ENCODE measurements around the gene CDKL5. TPM values are rescaled to one million over a fixed set of nuclear protein-coding genes. Genes with fewer than 3 reads are reported as not detected.

The CDKL5 gene
- total and polyA plus RNA-seq, 10 donors = 0.24 to 10.6 (median 7.0) TPM

DNA sequence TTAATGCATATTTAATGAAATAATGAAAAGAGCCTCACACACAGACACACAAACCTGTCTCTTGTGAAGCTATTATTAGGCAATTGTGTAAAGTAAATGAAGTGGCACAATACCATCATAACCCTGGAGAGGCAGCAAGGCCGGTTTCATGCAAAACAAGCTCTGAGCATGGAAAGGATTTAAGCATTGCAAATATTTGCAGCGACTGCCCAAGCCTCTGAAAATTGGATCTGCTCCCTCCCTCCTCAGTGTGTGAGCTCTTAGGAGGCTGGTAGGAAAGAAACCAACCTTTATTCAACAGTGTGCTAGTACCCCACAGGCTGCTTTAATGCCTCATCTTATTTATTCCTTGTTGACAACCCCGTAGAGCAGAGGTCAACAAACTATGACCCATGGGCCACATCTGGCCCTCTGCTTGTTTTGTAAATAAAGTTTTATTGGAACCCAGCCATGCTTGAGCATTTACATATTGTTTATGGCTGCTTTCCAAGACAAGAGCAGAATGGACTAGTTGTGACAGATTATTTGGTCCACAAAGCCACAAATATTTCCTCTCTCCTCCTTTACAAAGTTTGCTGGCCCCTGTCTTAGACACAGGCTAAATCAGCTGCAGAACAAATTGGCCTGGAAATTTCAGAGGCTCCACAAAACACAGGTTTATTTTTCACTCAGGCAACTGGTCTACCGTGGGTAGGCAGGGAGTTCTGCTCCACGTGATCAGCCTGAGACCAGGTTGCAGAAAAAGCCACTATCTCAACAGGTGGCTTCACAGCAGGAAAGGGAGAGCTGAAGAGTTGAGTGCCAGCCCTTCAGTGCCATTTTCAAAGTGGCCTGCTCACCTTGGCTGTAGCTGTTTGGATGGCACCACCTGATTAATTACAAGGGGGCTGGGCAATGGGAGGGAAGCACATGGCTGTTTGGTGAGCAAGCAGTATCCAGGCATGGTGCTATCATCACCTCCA is 229.7 kb downstream of the CDKL5 start:
- WGBS, 5 donors = 49 to 91% (median 57%) methylated on average over 3 to 5 of the region's 5 CpGs
- H3K9me3 ChIP-seq = no peaks in the 10 kb centered on the region
- no peak overlapping the region for H3K27ac ChIP-seq

GRCh38 chrX:18661273-18661672 is 235.9 kb downstream of the CDKL5 start:
- Histone ChIP-seq H3K9me3 (no peaks in the 10 kb centered on the region), H3K27me3 (replicated peaks in 1 of 7) (no peaks in the 10 kb centered on the region), H3K36me3 (no peaks in the 10 kb centered on the region), H3K27ac (no peak overlapping the region), H3K4me3 (no peak overlapping the region), H3K4me1 (no peaks in the 10 kb centered on the region)
- TF ChIP-seq POLR2AphosphoS5 (IDR thresholded peaks at IDR 0.05) = no peak
- TF ChIP-seq, protein P1, sequence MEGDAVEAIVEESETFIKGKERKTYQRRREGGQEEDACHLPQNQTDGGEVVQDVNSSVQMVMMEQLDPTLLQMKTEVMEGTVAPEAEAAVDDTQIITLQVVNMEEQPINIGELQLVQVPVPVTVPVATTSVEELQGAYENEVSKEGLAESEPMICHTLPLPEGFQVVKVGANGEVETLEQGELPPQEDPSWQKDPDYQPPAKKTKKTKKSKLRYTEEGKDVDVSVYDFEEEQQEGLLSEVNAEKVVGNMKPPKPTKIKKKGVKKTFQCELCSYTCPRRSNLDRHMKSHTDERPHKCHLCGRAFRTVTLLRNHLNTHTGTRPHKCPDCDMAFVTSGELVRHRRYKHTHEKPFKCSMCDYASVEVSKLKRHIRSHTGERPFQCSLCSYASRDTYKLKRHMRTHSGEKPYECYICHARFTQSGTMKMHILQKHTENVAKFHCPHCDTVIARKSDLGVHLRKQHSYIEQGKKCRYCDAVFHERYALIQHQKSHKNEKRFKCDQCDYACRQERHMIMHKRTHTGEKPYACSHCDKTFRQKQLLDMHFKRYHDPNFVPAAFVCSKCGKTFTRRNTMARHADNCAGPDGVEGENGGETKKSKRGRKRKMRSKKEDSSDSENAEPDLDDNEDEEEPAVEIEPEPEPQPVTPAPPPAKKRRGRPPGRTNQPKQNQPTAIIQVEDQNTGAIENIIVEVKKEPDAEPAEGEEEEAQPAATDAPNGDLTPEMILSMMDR (IDR thresholded peaks at IDR 0.05 in 8 of 11, conservative IDR thresholded peaks at IDR 0.05 in 3 of 11) = no peak
- TF ChIP-seq POLR2A (IDR thresholded peaks at IDR 0.05) = no peak
- intact Hi-C loops (cut with DNase I; ENCODE audit: low total_unique reads) = no loop called here
- WGBS, 5 donors = 77 to 91% (median 89%) methylated on average over 8 to 12 of the region's 12 CpGs
- no peak for DNase-seq

More for the DNA sequence above, 229.7 kb downstream of the CDKL5 start:
- Histone ChIP-seq H3K4me1 (no peaks in the 10 kb centered on the region), H3K27me3 (replicated peaks in 1 of 7) (no peaks in the 10 kb centered on the region), H3K36me3 (no peaks in the 10 kb centered on the region), H3K4me3 (no peak overlapping the region)
- TF ChIP-seq POLR2AphosphoS5 (IDR thresholded peaks at IDR 0.05) = no peak
- TF ChIP-seq POLR2A (IDR thresholded peaks at IDR 0.05) = no peak
- TF ChIP-seq, protein P1 (IDR thresholded peaks at IDR 0.05 in 8 of 11, conservative IDR thresholded peaks at IDR 0.05 in 3 of 11) = no peak
- DNase-seq = no peak
- intact Hi-C loops (cut with DNase I; ENCODE audit: low total_unique reads) = no loop called here

DNA sequence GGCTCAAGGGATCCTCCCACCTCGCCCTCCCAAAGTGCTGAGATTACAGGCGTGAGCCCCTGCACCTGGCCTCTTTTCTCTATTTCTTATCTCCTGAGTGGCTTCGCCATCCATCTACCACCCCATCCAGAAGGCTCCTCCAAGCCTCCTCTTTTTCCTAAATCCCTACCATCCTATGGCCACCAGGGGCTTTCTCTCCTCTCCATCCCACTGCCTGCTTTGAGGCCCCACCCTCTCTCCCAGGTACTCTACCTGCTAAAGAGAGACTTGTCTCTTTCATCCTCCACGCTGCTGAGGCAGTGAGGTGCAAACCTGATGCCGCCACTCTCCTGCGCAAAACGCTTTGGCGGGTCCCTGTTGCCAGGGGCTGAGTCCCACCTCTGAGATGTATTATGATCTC is 239.5 kb downstream of the CDKL5 start:
- no peak overlapping the region for H3K27ac ChIP-seq
- no peak overlapping the region for H3K4me3 ChIP-seq
- intact Hi-C loops (cut with DNase I; ENCODE audit: low total_unique reads) = no loop called here
- H3K4me1 ChIP-seq = peaks cover 0 to 6% (median 0%) of the 10 kb centered on the region in 6 donors
- no peaks in the 10 kb centered on the region for H3K36me3 ChIP-seq
- H3K27me3 ChIP-seq (replicated peaks in 1 of 7) = no peaks in the 10 kb centered on the region
- WGBS, 5 donors = 83 to 93% (median 87%) methylated on average over 5 to 8 of the region's 8 CpGs
- H3K9me3 ChIP-seq = no peaks in the 10 kb centered on the region
- TF ChIP-seq POLR2AphosphoS5 (IDR thresholded peaks at IDR 0.05) (no peak), POLR2A (IDR thresholded peaks at IDR 0.05) (no peak)
- TF ChIP-seq, protein P1 (IDR thresholded peaks at IDR 0.05 in 8 of 11, conservative IDR thresholded peaks at IDR 0.05 in 3 of 11) = no peak
- DNase-seq = no peak

- Histone ChIP-seq H3K4me1 (peaks cover 0 to 6% (median 0%) of the 10 kb centered on the region in 6 donors), H3K9me3 (no peaks in the 10 kb centered on the region), H3K27me3 (replicated peaks in 1 of 7) (no peaks in the 10 kb centered on the region), H3K27ac (peak overlapping the region in 2 of 8 donors; percentile 11 to 58), H3K36me3 (no peaks in the 10 kb centered on the region), H3K4me3 (no peak overlapping the region)
- DNase-seq = no peak
- TF ChIP-seq, protein P1 (IDR thresholded peaks at IDR 0.05 in 8 of 11, conservative IDR thresholded peaks at IDR 0.05 in 3 of 11) = no peak
- TF ChIP-seq POLR2A (IDR thresholded peaks at IDR 0.05) (no peak), POLR2AphosphoS5 (IDR thresholded peaks at IDR 0.05) (no peak)
- intact Hi-C loops (cut with DNase I; ENCODE audit: low total_unique reads) = no loop called here
- 49 to 74% (median 66%) methylated on average over 14 to 15 of the region's 15 CpGs for WGBS, 5 donors
These were observed 241.2 kb downstream of the CDKL5 start for GRCh38 chrX:18666614-18667013.

All from spleen (tissue), 11 donors.